Measurements from ENCODE around the gene TMEM74B.

DNA sequence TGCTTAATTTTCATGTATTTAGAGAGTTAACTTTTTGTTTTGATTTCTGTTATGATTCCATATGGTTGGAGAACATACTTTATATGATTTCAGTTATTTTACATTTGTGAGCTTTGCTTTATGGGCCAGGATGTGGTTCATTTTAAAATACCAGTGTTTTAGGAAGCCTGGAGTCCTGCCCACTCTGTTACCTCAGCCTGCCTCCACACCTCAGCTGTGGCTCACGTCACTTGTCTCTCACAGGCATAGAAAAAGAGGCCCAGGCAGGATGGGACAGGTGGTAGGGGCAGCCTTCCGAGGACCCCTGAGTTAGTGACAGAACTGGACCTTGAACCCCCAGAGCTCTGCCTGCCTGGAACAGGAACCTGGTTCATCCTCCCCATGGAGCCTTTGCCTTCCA is 50.4 kb downstream of the TMEM74B start:
- TF ChIP-seq, protein P1, sequence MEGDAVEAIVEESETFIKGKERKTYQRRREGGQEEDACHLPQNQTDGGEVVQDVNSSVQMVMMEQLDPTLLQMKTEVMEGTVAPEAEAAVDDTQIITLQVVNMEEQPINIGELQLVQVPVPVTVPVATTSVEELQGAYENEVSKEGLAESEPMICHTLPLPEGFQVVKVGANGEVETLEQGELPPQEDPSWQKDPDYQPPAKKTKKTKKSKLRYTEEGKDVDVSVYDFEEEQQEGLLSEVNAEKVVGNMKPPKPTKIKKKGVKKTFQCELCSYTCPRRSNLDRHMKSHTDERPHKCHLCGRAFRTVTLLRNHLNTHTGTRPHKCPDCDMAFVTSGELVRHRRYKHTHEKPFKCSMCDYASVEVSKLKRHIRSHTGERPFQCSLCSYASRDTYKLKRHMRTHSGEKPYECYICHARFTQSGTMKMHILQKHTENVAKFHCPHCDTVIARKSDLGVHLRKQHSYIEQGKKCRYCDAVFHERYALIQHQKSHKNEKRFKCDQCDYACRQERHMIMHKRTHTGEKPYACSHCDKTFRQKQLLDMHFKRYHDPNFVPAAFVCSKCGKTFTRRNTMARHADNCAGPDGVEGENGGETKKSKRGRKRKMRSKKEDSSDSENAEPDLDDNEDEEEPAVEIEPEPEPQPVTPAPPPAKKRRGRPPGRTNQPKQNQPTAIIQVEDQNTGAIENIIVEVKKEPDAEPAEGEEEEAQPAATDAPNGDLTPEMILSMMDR (IDR thresholded peaks at IDR 0.05; ENCODE audit: control extremely low read depth in 1 of 3, insufficient read depth in 1 of 3, low read depth in 1 of 3, low read length in 3 of 3): no peak
- TF ChIP-seq EGR1 (IDR thresholded peaks at IDR 0.05; ENCODE audit: borderline replicate concordance, low read depth, low read length) (no peak), ZNF274 (IDR thresholded peaks at IDR 0.05; ENCODE audit: borderline replicate concordance, extremely low read depth, low read length) (no peak), RXRA (IDR thresholded peaks at IDR 0.05; ENCODE audit: insufficient read depth, low read depth, low read length) (no peak)
- TF ChIP-seq, protein P2, sequence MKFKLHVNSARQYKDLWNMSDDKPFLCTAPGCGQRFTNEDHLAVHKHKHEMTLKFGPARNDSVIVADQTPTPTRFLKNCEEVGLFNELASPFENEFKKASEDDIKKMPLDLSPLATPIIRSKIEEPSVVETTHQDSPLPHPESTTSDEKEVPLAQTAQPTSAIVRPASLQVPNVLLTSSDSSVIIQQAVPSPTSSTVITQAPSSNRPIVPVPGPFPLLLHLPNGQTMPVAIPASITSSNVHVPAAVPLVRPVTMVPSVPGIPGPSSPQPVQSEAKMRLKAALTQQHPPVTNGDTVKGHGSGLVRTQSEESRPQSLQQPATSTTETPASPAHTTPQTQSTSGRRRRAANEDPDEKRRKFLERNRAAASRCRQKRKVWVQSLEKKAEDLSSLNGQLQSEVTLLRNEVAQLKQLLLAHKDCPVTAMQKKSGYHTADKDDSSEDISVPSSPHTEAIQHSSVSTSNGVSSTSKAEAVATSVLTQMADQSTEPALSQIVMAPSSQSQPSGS (IDR thresholded peaks at IDR 0.05; ENCODE audit: low read length): no peak
